ENCODE measurements around the gene PCDHAC2.
A peak's percentile ranks its signal among the peaks of the same experiment; 100 is the strongest.

The PCDHAC2 gene

GRCh38 chr5:141003031-141003430 is 36.8 kb downstream of the PCDHAC2 start:
- no peaks in the 10 kb centered on the region for H3K9me3 ChIP-seq (ENCODE audit: severe bottlenecking)
- no peak overlapping the region for H3K4me3 ChIP-seq (ENCODE audit: severe bottlenecking)
- ATAC-seq (ENCODE audit: low read depth) = no peak
- no peak for TF ChIP-seq CTCF (IDR thresholded peaks at IDR 0.05; ENCODE audit: poor library complexity, severe bottlenecking)
- H3K27ac ChIP-seq (ENCODE audit: poor library complexity, severe bottlenecking) = peak overlapping the region; percentile 97
- H3K36me3 ChIP-seq (ENCODE audit: low read depth) = no peaks in the 10 kb centered on the region
- no peaks in the 10 kb centered on the region for H3K27me3 ChIP-seq (ENCODE audit: insufficient read depth, poor library complexity, severe bottlenecking)
- H3K4me1 ChIP-seq (ENCODE audit: insufficient read depth, poor library complexity, severe bottlenecking) = peaks cover 37% of the 10 kb centered on the region
- no peak for DNase-seq (ENCODE audit: low spot score)

GRCh38 chr5:141003791-141004611 is 37.7 kb downstream of the PCDHAC2 start:
- H3K9me3 ChIP-seq (ENCODE audit: severe bottlenecking) = no peaks in the 10 kb centered on the region
- peak overlapping the region; percentile 97 for H3K27ac ChIP-seq (ENCODE audit: poor library complexity, severe bottlenecking)
- H3K4me1 ChIP-seq (ENCODE audit: insufficient read depth, poor library complexity, severe bottlenecking) = peaks cover 37% of the 10 kb centered on the region
- H3K27me3 ChIP-seq (ENCODE audit: insufficient read depth, poor library complexity, severe bottlenecking) = no peaks in the 10 kb centered on the region
- DNase-seq (ENCODE audit: low spot score) = peak; percentile 98
- ATAC-seq (ENCODE audit: low read depth) = peak; percentile 96
- H3K36me3 ChIP-seq (ENCODE audit: low read depth) = no peaks in the 10 kb centered on the region
- H3K4me3 ChIP-seq (ENCODE audit: severe bottlenecking) = no peak overlapping the region
- no peak for TF ChIP-seq CTCF (IDR thresholded peaks at IDR 0.05; ENCODE audit: poor library complexity, severe bottlenecking)

GRCh38 chr5:141007791-141008190 is 41.5 kb downstream of the PCDHAC2 start:
- Histone ChIP-seq H3K9me3 (ENCODE audit: severe bottlenecking) (no peaks in the 10 kb centered on the region), H3K36me3 (ENCODE audit: low read depth) (peaks cover 10% of the 10 kb centered on the region; the same call in 1 of the 2 replicates), H3K4me1 (ENCODE audit: insufficient read depth, poor library complexity, severe bottlenecking) (peaks cover 21% of the 10 kb centered on the region), H3K27me3 (ENCODE audit: insufficient read depth, poor library complexity, severe bottlenecking) (no peaks in the 10 kb centered on the region), H3K4me3 (ENCODE audit: severe bottlenecking) (no peak overlapping the region), H3K27ac (ENCODE audit: poor library complexity, severe bottlenecking) (no peak overlapping the region)
- no peak for ATAC-seq (ENCODE audit: low read depth)
- DNase-seq (ENCODE audit: low spot score) = no peak
- no peak for TF ChIP-seq CTCF (IDR thresholded peaks at IDR 0.05; ENCODE audit: poor library complexity, severe bottlenecking)

GRCh38 chr5:141010047-141010793 is 43.9 kb downstream of the PCDHAC2 start:
- H3K27ac ChIP-seq (ENCODE audit: poor library complexity, severe bottlenecking) = no peak overlapping the region
- no peaks in the 10 kb centered on the region for H3K4me1 ChIP-seq (ENCODE audit: insufficient read depth, poor library complexity, severe bottlenecking)
- TF ChIP-seq CTCF (IDR thresholded peaks at IDR 0.05; ENCODE audit: poor library complexity, severe bottlenecking) = no peak
- no peak overlapping the region for H3K4me3 ChIP-seq (ENCODE audit: severe bottlenecking)
- ATAC-seq (ENCODE audit: low read depth) = no peak
- H3K27me3 ChIP-seq (ENCODE audit: insufficient read depth, poor library complexity, severe bottlenecking) = no peaks in the 10 kb centered on the region
- H3K9me3 ChIP-seq (ENCODE audit: severe bottlenecking) = no peaks in the 10 kb centered on the region
- peaks cover 10% of the 10 kb centered on the region; the same call in 1 of the 2 replicates for H3K36me3 ChIP-seq (ENCODE audit: low read depth)
- DNase-seq (ENCODE audit: low spot score) = no peak
